Erythroblast (primary cell): ENCODE measurements around the gene PIF1.

Experiments used
- GATA1 ChIP-seq: IDR thresholded peaks from 2 replicates; pipeline ENCODE4 v1.6.1; 2011; ENCODE audit warnings: low read depth, mild to moderate bottlenecking, control low read depth, low read length, moderate library complexity
- POLR2A ChIP-seq: IDR thresholded peaks from 2 replicates; pipeline ENCODE4 v1.6.1; 2011; ENCODE audit warnings: mild to moderate bottlenecking, low read length

DNA sequence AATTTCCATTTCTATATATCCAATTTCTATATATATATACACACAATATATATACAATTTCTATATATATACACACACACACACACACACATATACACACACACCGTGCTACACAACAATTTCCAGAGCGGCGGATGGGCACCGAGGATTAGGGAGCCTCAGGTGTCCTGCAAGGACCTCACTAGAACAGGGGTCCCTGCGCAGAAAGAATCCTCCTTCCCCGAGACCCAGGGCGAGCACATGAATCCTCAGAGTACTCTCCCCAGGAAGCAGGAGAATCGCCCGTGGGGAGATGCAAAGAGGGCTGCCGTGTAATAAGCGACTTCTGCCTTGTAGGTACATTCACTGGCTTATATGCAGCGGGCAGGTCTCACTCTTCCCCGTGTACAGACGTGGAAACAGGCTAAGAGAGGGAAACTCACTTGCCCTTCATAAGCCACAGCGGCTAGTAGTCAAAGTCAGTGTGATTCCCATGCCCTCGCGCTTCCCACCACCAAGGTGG is 467 bp downstream of the PIF1 start:
- TF ChIP-seq POLR2A (no peak), GATA1 (no peak)
